ENCODE data around the gene NXPH3. TPM values are rescaled to one million over a fixed set of nuclear protein-coding genes. Genes with fewer than 3 reads are reported as not detected.
"Not testable (repeated sequence)": the region's sequence is repeated elsewhere in the genome, so short reads cannot be mapped to it uniquely, and the experiment has no call there.

NXPH3 gene
- polyA plus RNA-seq (ENCODE audit: insufficient read length in 3 of 3) = 1 to 10 TPM in 2 of 3 donors, under 1 TPM in 1; 0.87 to 1.2 (median 1.2) TPM
- long read RNA-seq, donor 1, full-length matches to known transcripts = 2 of 2 reads
- long read RNA-seq, donor 1, partial matches to known transcripts = 0 of 2 reads
- long read RNA-seq, donor 1, other reads (novel, unspliced or antisense) = 0 of 2 reads
- long read RNA-seq, donor 2, full-length matches to known transcripts = 3 of 3 reads
- long read RNA-seq, donor 2, partial matches to known transcripts = 0 of 3 reads
- long read RNA-seq, donor 2, other reads (novel, unspliced or antisense) = 0 of 3 reads
- long read RNA-seq, donor 3, full-length matches to known transcripts = 3 of 3 reads
- long read RNA-seq, donor 3, partial matches to known transcripts = 0 of 3 reads
- long read RNA-seq, donor 3, other reads (novel, unspliced or antisense) = 0 of 3 reads
- long read RNA-seq, donor 4, full-length matches to known transcripts = 1 of 1 reads
- long read RNA-seq, donor 4, partial matches to known transcripts = 0 of 1 reads
- long read RNA-seq, donor 4, other reads (novel, unspliced or antisense) = 0 of 1 reads
- long read RNA-seq, donor 5 = 0 reads
- long read RNA-seq, donor 6, full-length matches to known transcripts = 2 of 2 reads
- long read RNA-seq, donor 6, partial matches to known transcripts = 0 of 2 reads
- long read RNA-seq, donor 6, other reads (novel, unspliced or antisense) = 0 of 2 reads
- long read RNA-seq, donor 7, full-length matches to known transcripts = 2 of 2 reads
- long read RNA-seq, donor 7, partial matches to known transcripts = 0 of 2 reads
- long read RNA-seq, donor 7, other reads (novel, unspliced or antisense) = 0 of 2 reads
- long read RNA-seq, donor 8 = 0 reads
- long read RNA-seq, donor 9, full-length matches to known transcripts = 1 of 1 reads
- long read RNA-seq, donor 9, partial matches to known transcripts = 0 of 1 reads
- long read RNA-seq, donor 9, other reads (novel, unspliced or antisense) = 0 of 1 reads
- long read RNA-seq, donor 10, full-length matches to known transcripts = 2 of 2 reads
- long read RNA-seq, donor 10, partial matches to known transcripts = 0 of 2 reads
- long read RNA-seq, donor 10, other reads (novel, unspliced or antisense) = 0 of 2 reads
- long read RNA-seq, donor 11, full-length matches to known transcripts = 4 of 51 reads
- long read RNA-seq, donor 11, partial matches to known transcripts = 19 of 51 reads
- long read RNA-seq, donor 11, other reads (novel, unspliced or antisense) = 28 of 51 reads
- long read RNA-seq, donor 12, full-length matches to known transcripts = 1 of 1 reads
- long read RNA-seq, donor 12, partial matches to known transcripts = 0 of 1 reads
- long read RNA-seq, donor 12, other reads (novel, unspliced or antisense) = 0 of 1 reads
- long read RNA-seq, donor 13, full-length matches to known transcripts = 2 of 2 reads
- long read RNA-seq, donor 13, partial matches to known transcripts = 0 of 2 reads
- long read RNA-seq, donor 13, other reads (novel, unspliced or antisense) = 0 of 2 reads
- long read RNA-seq, donor 14 = 0 reads
- long read RNA-seq, donor 15 = 0 reads
- long read RNA-seq, donor 16, full-length matches to known transcripts = 6 of 6 reads
- long read RNA-seq, donor 16, partial matches to known transcripts = 0 of 6 reads
- long read RNA-seq, donor 16, other reads (novel, unspliced or antisense) = 0 of 6 reads

GRCh38 chr17:49575679-49576087 lies at the start of gene NXPH3:
TSS of gene NXPH3 (plus strand) at chr17:49575871. CDS start at chr17:49576220, 349 bp downstream.
- peak; percentile 36 for DNase-seq

GRCh38 chr17:49527927-49528651 lies 47.6 kb upstream of the NXPH3 start:
- DNase-seq = peak; percentile 26

GRCh38 chr17:49528966-49529365 lies 46.7 kb upstream of the NXPH3 start:
- no peak for DNase-seq

- no peak for DNase-seq
Measured at GRCh38 chr17:49530118-49530517, 45.6 kb upstream of the NXPH3 start.

- DNase-seq = no peak
Measured at GRCh38 chr17:49543860-49544259, 31.8 kb upstream of the NXPH3 start.

GRCh38 chr17:49545007-49545660 lies 30.5 kb upstream of the NXPH3 start:
- no peak for DNase-seq

GRCh38 chr17:49545806-49546545 lies 29.7 kb upstream of the NXPH3 start:
- no peak for DNase-seq

- DNase-seq = no peak
Measured at GRCh38 chr17:49546546-49547535, 28.8 kb upstream of the NXPH3 start.

- DNase-seq = no peak
Measured at GRCh38 chr17:49547566-49547965, 28.1 kb upstream of the NXPH3 start.

GRCh38 chr17:49548051-49548505 lies 27.6 kb upstream of the NXPH3 start:
- DNase-seq = no peak

- DNase-seq = no peak
Measured at GRCh38 chr17:49548506-49549310, 27.0 kb upstream of the NXPH3 start.

- no peak for DNase-seq
Measured at GRCh38 chr17:49549311-49549605, 26.4 kb upstream of the NXPH3 start.

- no peak for DNase-seq
Measured at GRCh38 chr17:49549691-49550678, 25.7 kb upstream of the NXPH3 start.

- DNase-seq = not testable (repeated sequence)
Measured at GRCh38 chr17:49550764-49551163, 24.9 kb upstream of the NXPH3 start.

- no peak for DNase-seq
Measured at GRCh38 chr17:49551221-49552069, 24.2 kb upstream of the NXPH3 start.
